Body of pancreas (tissue), 4 donors: ENCODE measurements around the gene RASGRP1. TPM values are rescaled to one million over a fixed set of nuclear protein-coding genes. Genes with fewer than 3 reads are reported as not detected.

Experiments
- ATAC-seq: fragments of 150-250 bp; one replicate; pipeline ENCODE4 v1.9.1; 2016
- DNase-seq, 4 donors: peaks; one replicate each; pipeline ENCODE4 v3.0.0-alpha.2; 2019
- H3K27ac ChIP-seq, 4 donors: fragments of 200-600 bp; sonication (generic); 1 replicate in 3 of 4; 2 replicates in 1 of 4; pipeline versions ENCODE4 v1.5.1 to v1.6.1; 2016 to 2019; ENCODE audit warnings: mild to moderate bottlenecking in 1 of 4, mixed read lengths in 1 of 4, moderate library complexity in 1 of 4
- H3K27me3 ChIP-seq, 2 donors: fragments of 200-600 bp; sonication (generic); one replicate each; pipeline ENCODE4 v1.6.0; 2016; ENCODE audit warnings: mild to moderate bottlenecking in 1 of 2
- H3K36me3 ChIP-seq, 2 donors: fragments of 200-600 bp; sonication (generic); replicated peaks in 1 of 2; 2 replicates each; pipeline ENCODE4 v1.5.1; 2016; ENCODE audit warnings: low read depth in 2 of 2; ENCODE audit not compliant: insufficient read depth in 1 of 2
- H3K4me1 ChIP-seq: fragments of 200-600 bp; sonication (generic); one replicate; pipeline ENCODE4 v1.6.0; 2016
- H3K4me3 ChIP-seq, 2 donors: fragments of 200-600 bp; sonication (generic); 1 replicate in 1 of 2; 2 replicates in 1 of 2; pipeline ENCODE4 v1.5.1; 2016 to 2019
- H3K9me3 ChIP-seq, 3 donors: fragments of 200-600 bp; sonication (generic); 1 replicate in 2 of 3; 2 replicates in 1 of 3; pipeline ENCODE4 v1.5.1; 2016
- POLR2A ChIP-seq, 3 donors: fragments of 450-650 bp; IDR thresholded peaks; one replicate each; pipeline ENCODE4 v1.6.1; 2016; ENCODE audit warnings: antibody characterized with exemption in 3 of 3, mild to moderate bottlenecking in 2 of 3
- WGBS, 2 donors: methylation state at CpG; one replicate each; pipeline ENCODE4 v1.1.5; 2017; 5-methylcytosine and 5-hydroxymethylcytosine counted together
- intact Hi-C: fragments of 100-400 bp; cut with DNase I; formaldehyde crosslinking; loops from one replicate; pipeline ENCODE4 v1.15.1; 2023
- total RNA-seq, 2 donors: library from RNA; depleted of rRNA; stranded (reverse); fragments of >200 nt; gene quantifications; one replicate each; pipeline ENCODE4 v1.1.0, GENCODE V29; 2016
- TF ChIP-seq, protein P1 (sequence below), 7 experiments: fragments of 450-650 bp in 4 of 7; fragments of 200-600 bp in 3 of 7; sonication (generic) in 3 of 7; IDR thresholded peaks; one replicate each; pipeline ENCODE4 v1.5.1; 2016 to 2019; ENCODE audit warnings: antibody characterized with exemption in 7 of 7

Gene RASGRP1
- total RNA-seq, 2 donors from 2014 or later: 1.3 to 15.5 TPM

DNA sequence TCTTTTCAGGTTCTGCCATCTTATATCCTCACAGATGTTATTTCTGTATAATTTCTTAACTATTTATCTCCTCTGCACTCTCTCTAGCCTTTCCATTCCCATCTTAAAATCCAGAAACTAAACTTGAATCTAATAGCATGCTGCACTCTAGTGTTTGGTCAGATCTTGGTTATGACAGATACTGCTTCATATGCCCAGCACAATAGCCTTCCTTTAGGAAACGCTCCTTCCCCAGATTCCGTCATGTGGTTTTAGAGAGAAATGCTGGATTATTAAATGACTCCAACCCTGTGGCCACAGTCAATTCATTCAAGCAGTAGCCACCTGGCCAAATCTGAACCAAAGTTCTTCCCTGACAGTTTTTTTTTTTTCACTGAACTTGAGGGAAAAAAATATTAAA, 19.4 kb downstream of the RASGRP1 start:
- DNase-seq (no peak), ATAC-seq (no peak)
- H3K27me3 ChIP-seq: no peaks in the 10 kb centered on the region
- TF ChIP-seq POLR2A (IDR thresholded peaks at IDR 0.05): no peak
- TF ChIP-seq, protein P1, sequence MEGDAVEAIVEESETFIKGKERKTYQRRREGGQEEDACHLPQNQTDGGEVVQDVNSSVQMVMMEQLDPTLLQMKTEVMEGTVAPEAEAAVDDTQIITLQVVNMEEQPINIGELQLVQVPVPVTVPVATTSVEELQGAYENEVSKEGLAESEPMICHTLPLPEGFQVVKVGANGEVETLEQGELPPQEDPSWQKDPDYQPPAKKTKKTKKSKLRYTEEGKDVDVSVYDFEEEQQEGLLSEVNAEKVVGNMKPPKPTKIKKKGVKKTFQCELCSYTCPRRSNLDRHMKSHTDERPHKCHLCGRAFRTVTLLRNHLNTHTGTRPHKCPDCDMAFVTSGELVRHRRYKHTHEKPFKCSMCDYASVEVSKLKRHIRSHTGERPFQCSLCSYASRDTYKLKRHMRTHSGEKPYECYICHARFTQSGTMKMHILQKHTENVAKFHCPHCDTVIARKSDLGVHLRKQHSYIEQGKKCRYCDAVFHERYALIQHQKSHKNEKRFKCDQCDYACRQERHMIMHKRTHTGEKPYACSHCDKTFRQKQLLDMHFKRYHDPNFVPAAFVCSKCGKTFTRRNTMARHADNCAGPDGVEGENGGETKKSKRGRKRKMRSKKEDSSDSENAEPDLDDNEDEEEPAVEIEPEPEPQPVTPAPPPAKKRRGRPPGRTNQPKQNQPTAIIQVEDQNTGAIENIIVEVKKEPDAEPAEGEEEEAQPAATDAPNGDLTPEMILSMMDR (IDR thresholded peaks at IDR 0.05): no peak
- no peaks in the 10 kb centered on the region for H3K36me3 ChIP-seq
- H3K9me3 ChIP-seq: no peaks in the 10 kb centered on the region
- no peak overlapping the region for H3K4me3 ChIP-seq
- intact Hi-C loops: no loop called here
- H3K27ac ChIP-seq: no peak overlapping the region
- WGBS, 2 donors: 85 to 89% methylated on average over 2 of the region's 2 CpGs
- H3K4me1 ChIP-seq: no peaks in the 10 kb centered on the region

DNA sequence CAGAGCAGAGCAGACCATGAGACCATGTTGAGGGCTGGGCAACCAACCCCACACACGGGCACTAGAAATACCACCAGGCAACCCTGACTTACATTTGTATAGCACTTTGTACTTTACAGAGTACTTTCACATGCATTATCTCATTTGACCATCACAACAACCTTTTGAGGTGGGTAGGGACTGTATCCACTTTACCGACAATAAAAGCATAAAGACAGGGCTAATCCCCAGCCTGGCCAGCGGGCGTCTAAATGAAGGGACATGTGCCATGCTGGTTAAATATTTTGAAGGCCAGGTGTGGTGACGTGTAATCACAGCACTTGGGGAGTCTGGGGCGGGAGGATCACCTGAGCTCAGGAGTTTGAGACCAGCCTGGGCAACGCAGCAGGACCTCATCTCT, 23.6 kb downstream of the RASGRP1 start:
- ATAC-seq (no peak), DNase-seq (no peak)
- H3K36me3 ChIP-seq: no peaks in the 10 kb centered on the region
- H3K4me1 ChIP-seq: peaks cover 1% of the 10 kb centered on the region
- no peaks in the 10 kb centered on the region for H3K9me3 ChIP-seq
- no peaks in the 10 kb centered on the region for H3K27me3 ChIP-seq
- H3K4me3 ChIP-seq: no peak overlapping the region
- TF ChIP-seq, protein P1 (IDR thresholded peaks at IDR 0.05): no peak
- TF ChIP-seq POLR2A (IDR thresholded peaks at IDR 0.05): no peak
- 82 to 93% methylated on average over 7 of the region's 7 CpGs for WGBS, 2 donors
- intact Hi-C loops: no loop called here
- no peak overlapping the region for H3K27ac ChIP-seq

DNA sequence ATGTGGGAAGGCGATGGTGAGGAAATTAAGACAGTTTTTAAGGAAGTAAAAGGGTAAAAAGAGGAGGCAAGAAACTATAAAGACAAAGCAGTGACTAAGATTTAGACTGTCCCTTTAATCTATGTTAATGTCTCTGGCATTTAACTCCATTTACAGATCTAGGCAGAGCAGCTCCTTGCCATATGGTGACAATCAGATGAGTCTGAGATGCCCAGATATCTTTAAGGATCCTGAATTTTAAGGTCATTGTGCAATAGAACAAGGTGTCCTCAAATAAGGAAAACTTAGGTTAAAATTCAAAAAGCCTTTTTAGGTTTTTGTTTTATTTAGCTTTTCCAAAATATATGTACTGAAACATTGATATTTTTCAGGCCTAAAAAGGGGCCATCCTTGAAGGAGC, 24.1 kb downstream of the RASGRP1 start:
- ATAC-seq (no peak), DNase-seq (no peak)
- no peaks in the 10 kb centered on the region for H3K27me3 ChIP-seq
- H3K4me3 ChIP-seq: no peak overlapping the region
- intact Hi-C loops: no loop called here
- 83 to 89% methylated on average over 1 of the region's 1 CpG for WGBS, 2 donors
- TF ChIP-seq, protein P1 (IDR thresholded peaks at IDR 0.05): no peak
- no peak for TF ChIP-seq POLR2A (IDR thresholded peaks at IDR 0.05)
- no peaks in the 10 kb centered on the region for H3K9me3 ChIP-seq
- no peaks in the 10 kb centered on the region for H3K36me3 ChIP-seq
- no peak overlapping the region for H3K27ac ChIP-seq
- H3K4me1 ChIP-seq: peaks cover 5% of the 10 kb centered on the region

DNA sequence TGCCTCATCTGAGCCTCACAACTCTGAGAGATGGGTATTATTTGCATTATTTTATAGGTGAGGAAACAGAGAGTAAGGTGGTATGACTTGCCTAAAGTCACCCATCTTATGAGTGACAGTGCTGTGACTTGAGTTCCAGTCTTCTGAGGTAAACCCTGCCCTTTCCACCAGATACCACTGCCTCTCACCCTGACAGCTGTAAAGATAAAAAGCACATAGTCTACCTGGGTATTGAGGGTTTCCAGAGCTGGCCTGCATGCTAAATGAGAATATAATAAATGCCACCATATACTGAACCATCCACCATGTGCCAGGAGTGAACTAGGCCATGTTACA, 25.6 kb downstream of the RASGRP1 start:
- no peak overlapping the region for H3K27ac ChIP-seq
- intact Hi-C loops: no loop called here
- H3K4me1 ChIP-seq: peaks cover 5% of the 10 kb centered on the region
- H3K36me3 ChIP-seq: no peaks in the 10 kb centered on the region
- TF ChIP-seq, protein P1 (IDR thresholded peaks at IDR 0.05): no peak
- no peak for TF ChIP-seq POLR2A (IDR thresholded peaks at IDR 0.05)
- no peak for DNase-seq
- no peak overlapping the region for H3K4me3 ChIP-seq
- ATAC-seq: no peak
- no peaks in the 10 kb centered on the region for H3K9me3 ChIP-seq
- H3K27me3 ChIP-seq: no peaks in the 10 kb centered on the region

DNA sequence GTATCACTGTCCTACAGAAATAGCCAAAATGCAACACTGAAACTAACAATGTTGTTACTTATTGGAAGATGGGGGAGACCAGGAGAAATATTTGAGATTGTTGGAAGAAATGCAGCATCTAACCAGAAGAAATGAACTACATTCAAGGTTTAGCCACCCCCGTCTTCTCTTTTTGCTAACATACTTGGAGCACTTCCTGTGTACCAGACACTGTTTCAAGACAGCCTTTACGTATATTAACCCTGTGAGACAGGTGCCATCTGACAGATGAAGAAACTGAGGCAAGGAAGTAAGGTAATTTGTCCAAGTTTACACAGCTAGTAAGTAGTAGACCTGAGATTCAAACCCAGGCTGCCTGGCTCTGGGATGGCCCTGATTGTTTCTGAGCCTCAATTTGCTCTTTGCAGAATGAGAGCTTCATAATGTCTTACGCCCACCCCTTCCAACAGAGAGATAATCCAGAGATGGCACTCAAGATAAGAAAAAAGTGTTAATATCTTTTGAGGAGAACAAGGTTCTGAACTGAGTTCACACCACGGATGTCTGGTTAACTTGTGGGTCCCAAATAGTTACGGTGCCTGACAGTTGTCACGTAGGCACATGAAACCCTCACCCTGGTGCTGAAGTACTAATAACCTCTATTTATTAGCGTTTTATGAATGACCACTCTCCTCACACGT, 26.1 kb downstream of the RASGRP1 start:
- H3K4me1 ChIP-seq: peaks cover 5% of the 10 kb centered on the region
- WGBS, 2 donors: 77% methylated on average over 8 of the region's 8 CpGs
- H3K27me3 ChIP-seq: no peaks in the 10 kb centered on the region
- intact Hi-C loops: no loop called here
- no peak overlapping the region for H3K4me3 ChIP-seq
- H3K27ac ChIP-seq: no peak overlapping the region
- H3K36me3 ChIP-seq: no peaks in the 10 kb centered on the region
- TF ChIP-seq, protein P1 (IDR thresholded peaks at IDR 0.05): no peak
- TF ChIP-seq POLR2A (IDR thresholded peaks at IDR 0.05): no peak
- DNase-seq (no peak), ATAC-seq (no peak)
- no peaks in the 10 kb centered on the region for H3K9me3 ChIP-seq
